GM13977 (cell line): ENCODE measurements around the gene LRP1B.
A peak's percentile ranks its signal among the peaks of the same experiment; 100 is the strongest.

Source experiments
- DNase-seq: peaks from one replicate; pipeline ENCODE4 v3.0.0; 2012; ENCODE audit warnings: low spot score
- CTCF ChIP-seq: IDR thresholded peaks from 2 replicates; pipeline ENCODE4 v1.5.1; 2012; ENCODE audit warnings: mild to moderate bottlenecking, control low read depth; ENCODE audit not compliant: insufficient read depth; ENCODE audit errors: extremely low read depth, missing control alignments
- in situ Hi-C: fragments of 300-500 bp; cut with MboI; formaldehyde crosslinking; loops from one replicate; pipeline ENCODE4 v1.12.0; 2022; ENCODE audit warnings: low sequenced_read_pairs, low pct_unique_long_range_greater_than_20kb, mixed read lengths, inconsistent platforms; ENCODE audit not compliant: unreplicated experiment

The LRP1B gene

DNA sequence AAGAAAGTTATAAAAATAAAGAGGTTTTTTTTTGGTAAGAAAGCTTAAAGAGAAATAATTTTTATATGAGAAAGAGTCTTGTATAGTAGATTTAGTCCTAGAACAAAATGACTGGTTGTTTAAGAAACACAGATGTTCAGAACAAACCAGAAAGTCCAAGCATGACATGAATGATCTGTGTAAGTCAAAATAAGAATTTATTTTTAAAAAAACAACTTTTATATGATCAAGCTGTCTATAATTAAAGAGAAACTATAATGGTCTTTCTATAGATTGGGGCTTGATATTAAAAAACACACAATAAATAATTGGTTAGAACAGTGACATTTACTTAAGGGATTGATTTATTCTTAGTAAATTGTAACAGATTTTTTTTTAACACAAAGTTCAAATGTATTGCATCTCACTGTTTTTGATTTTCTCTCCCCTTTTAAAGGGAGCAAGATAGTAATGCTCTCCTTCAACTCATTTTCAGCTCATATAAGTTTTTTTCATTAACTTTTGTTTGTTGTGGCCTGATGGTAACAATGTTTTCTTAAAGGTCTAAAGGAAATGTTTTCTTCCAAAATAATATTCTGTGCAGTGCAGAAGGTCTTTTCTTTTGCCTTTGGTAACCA lies 1256.8 kb downstream of the LRP1B start:
- DNase-seq, result no peak
- in situ Hi-C loops, result no loop called here
- TF ChIP-seq CTCF, result no peak

DNA sequence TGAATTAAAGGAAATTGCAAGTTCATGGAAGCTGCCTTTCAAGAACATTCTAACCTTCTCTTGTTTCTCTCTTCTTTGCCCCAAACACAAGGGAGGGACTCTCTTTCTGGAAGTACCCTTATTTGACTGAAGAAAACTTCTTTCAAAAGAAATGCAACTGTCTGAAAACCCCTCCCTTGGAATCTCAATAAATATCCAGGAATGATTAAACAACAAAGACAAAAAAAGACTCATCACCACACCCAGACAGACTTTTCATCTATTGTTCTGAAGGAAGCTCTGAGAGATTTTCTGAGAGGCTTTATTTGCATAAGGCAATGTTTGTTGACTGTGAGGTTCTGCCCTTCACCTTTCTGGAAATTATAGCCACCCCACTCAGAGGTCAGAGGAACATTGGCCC lies 1260.9 kb downstream of the LRP1B start:
- no peak for TF ChIP-seq CTCF
- in situ Hi-C loops, result no loop called here
- DNase-seq, result no peak

DNA sequence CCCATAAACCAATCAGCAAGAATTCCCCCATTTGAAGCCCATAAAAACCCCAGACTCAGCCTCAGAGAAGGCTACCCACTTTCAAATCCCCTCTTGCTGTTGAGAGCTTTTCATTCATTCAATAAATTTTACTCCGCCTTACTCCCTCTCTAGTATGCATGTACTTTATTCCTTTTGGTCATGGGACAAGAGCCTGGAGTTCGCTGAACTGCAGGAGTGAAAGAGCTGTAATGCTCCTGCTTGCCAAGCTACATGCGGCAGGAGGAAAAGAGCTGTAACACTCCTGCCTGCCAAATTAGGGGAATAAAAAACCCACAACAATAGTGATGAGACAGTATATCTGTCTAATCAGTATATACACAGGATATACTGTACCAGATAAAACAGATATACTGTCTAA lies 1261.7 kb downstream of the LRP1B start:
- TF ChIP-seq CTCF, result no peak
- in situ Hi-C loops, result no loop called here
- no peak for DNase-seq

DNA sequence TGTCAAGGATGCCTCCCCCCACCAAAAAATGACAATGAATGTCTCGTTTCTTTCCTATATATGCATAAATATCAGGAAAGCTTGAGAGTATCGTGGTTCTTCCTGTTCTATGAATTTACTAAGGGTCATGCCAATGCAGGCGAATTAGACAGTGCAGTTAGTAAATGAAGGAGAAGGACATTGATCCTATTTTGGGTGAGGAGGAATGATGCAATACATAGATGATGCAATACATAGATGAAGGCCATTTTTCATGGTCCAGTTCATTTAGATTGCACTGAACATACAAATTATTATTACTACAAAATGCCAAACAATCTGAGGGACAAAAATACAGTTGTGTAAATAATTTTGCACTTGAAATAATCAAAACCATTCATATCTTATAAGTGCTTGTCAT lies 1265.0 kb downstream of the LRP1B start:
- no peak for DNase-seq
- TF ChIP-seq CTCF, result no peak
- in situ Hi-C loops, result no loop called here

- TF ChIP-seq CTCF, result peak; percentile 64
- in situ Hi-C loops, result no loop called here
- DNase-seq, result peak; percentile 9
Measured at GRCh38 chr2:140863713-140864112, 1267.1 kb downstream of the LRP1B start.

DNA sequence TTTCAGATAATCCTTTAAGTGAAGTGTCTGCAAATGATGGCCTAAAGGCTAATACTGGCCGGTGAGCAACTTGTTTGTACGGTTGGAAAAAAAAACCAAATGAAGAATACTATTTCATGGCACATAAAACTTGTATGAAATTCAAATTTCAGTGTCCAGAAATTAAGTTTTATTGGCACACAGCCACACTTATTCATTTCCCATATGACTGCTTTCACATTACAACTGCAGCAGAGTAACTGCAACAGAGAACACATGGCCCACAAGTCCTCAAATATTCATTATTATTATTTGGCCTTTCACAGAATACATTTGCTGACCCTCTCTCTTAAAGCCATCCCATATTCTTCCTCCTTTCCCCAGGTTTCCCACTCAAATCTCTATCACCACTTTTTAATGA lies 1268.6 kb downstream of the LRP1B start:
- in situ Hi-C loops, result no loop called here
- no peak for TF ChIP-seq CTCF
- no peak for DNase-seq

- in situ Hi-C loops, result no loop called here
- no peak for DNase-seq
- no peak for TF ChIP-seq CTCF
Measured at GRCh38 chr2:140861666-140862065, 1269.2 kb downstream of the LRP1B start.
